HepG2 (cell line): ENCODE results near the gene NDUFB11. TPM values are rescaled to one million over a fixed set of nuclear protein-coding genes. Genes with fewer than 3 reads are reported as not detected.

Source experiments
- ATAC-seq: fragments of 200-7000 bp; cut with Tn5 transposase; 3 replicates; pipeline ENCODE4 v1.9.1; 2020; ENCODE audit warnings: mild to moderate bottlenecking, moderate library complexity
- BruUV-seq: library from RNA; stranded (reverse); fragments of 400-500 nt; replicated peaks from 2 replicates; lab custom pipeline; 2021; lab: Mats Ljungman, UMichigan
- CTCF ChIA-PET: fragments of 300-600 bp; formaldehyde crosslinking; extraction: SDS; loops from one replicate; lab custom pipeline; 2021; ENCODE audit warnings: low total read pairs, inconsistent platforms, low intra/inter-chr PET ratio; lab: Yijun Ruan, JAX
- POLR2A ChIA-PET: fragments of 350-600 bp; sonication (Branson Sonifier 250); formaldehyde crosslinking; loops from one replicate; lab custom pipeline; 2020; ENCODE audit warnings: antibody characterized with exemption, inconsistent platforms; lab: Yijun Ruan, JAX
- DNase-seq: peaks from one replicate; pipeline ENCODE4 v3.0.0-alpha.2; 2015; ENCODE audit warnings: low spot score
- FAIRE-seq: peaks from 3 replicates; lab custom pipeline; 2011; peaks lifted over from hg19 to GRCh38; lab: Jason Lieb, UNC
- H2AFZ ChIP-seq: one replicate; pipeline ENCODE4 v1.6.1; 2011; ENCODE audit warnings: low read length, inconsistent platforms
- H3K27ac ChIP-seq: fragments of 300-600 bp; 3 replicates; pipeline ENCODE4 v1.8.0; 2011; ENCODE audit warnings: mixed run types, mild to moderate bottlenecking, mixed read lengths, low read length, inconsistent platforms; ENCODE audit not compliant: insufficient read depth; ENCODE audit errors: extremely low read length
- H3K27me3 ChIP-seq, 2 experiments: fragments of 200-600 bp in 1 of 2; 2 replicates in 1 of 2; 3 replicates in 1 of 2; pipeline versions ENCODE4 v1.6.0 to v1.8.0; 2011; ENCODE audit warnings: low read length in 2 of 2, mild to moderate bottlenecking in 2 of 2, moderate library complexity in 2 of 2, inconsistent platforms in 1 of 2; ENCODE audit not compliant: insufficient read depth in 2 of 2, control insufficient read depth in 1 of 2
- H3K36me3 ChIP-seq, 2 experiments: fragments of 200-600 bp in 1 of 2; replicated peaks in 1 of 2; 2 replicates in 1 of 2; 3 replicates in 1 of 2; pipeline versions ENCODE4 v1.5.1 to v1.8.0; 2011; ENCODE audit warnings: low read length in 2 of 2, inconsistent platforms in 1 of 2; ENCODE audit not compliant: insufficient read depth in 2 of 2, control insufficient read depth in 1 of 2
- H3K4me1 ChIP-seq: 2 replicates; pipeline ENCODE4 v1.5.1; 2012; ENCODE audit warnings: low read length, inconsistent platforms; ENCODE audit not compliant: insufficient read depth
- H3K4me2 ChIP-seq: 2 replicates; pipeline ENCODE4 v1.6.0; 2011; ENCODE audit warnings: low read depth, low read length, inconsistent platforms
- H3K4me3 ChIP-seq, 3 experiments: fragments of 200-600 bp in 1 of 3; sonication (generic), shearing (Covaris generic) in 1 of 3; replicated peaks in 1 of 3; 2 replicates each; pipeline ENCODE4 v1.5.1; 2011 to 2016; ENCODE audit warnings: low read length in 3 of 3, inconsistent platforms in 2 of 3, low read depth in 2 of 3, mild to moderate bottlenecking in 2 of 3, control low read depth in 1 of 3, mixed read lengths in 1 of 3; ENCODE audit not compliant: insufficient read depth in 1 of 3
- H3K79me2 ChIP-seq: one replicate; pipeline ENCODE4 v1.6.1; 2011; ENCODE audit warnings: low read length, inconsistent platforms; ENCODE audit not compliant: insufficient read depth
- H3K9ac ChIP-seq: 2 replicates; pipeline ENCODE4 v1.6.0; 2011; ENCODE audit warnings: mild to moderate bottlenecking, low read depth, low read length, inconsistent platforms; ENCODE audit not compliant: insufficient read depth
- H3K9me3 ChIP-seq: 2 replicates; pipeline ENCODE4 v1.5.1; 2012; ENCODE audit warnings: mild to moderate bottlenecking, low read length
- H4K20me1 ChIP-seq: 2 replicates; pipeline ENCODE4 v1.6.0; 2011; ENCODE audit warnings: inconsistent platforms, mild to moderate bottlenecking, low read length, moderate library complexity; ENCODE audit not compliant: insufficient read depth
- ARNT ChIP-seq: fragments of 450-650 bp; IDR thresholded peaks from 2 replicates; pipeline ENCODE4 v1.6.1; 2017
- ETV5 ChIP-seq: IDR thresholded peaks from 2 replicates; pipeline ENCODE4 v1.6.1; 2018; ENCODE audit warnings: missing biosample characterization, missing genetic modification reagents, inconsistent platforms, borderline replicate concordance
- GATA4 ChIP-seq: sonication (generic); IDR thresholded peaks from 2 replicates; pipeline ENCODE4 v1.6.1; 2016; ENCODE audit warnings: antibody characterized with exemption, low read depth, borderline replicate concordance
- HMG20A ChIP-seq: IDR thresholded peaks from 2 replicates; pipeline ENCODE4 v1.6.1; 2016; ENCODE audit warnings: borderline replicate concordance
- HOXA9 ChIP-seq: sonication (generic); formaldehyde crosslinking; IDR thresholded peaks from 2 replicates; pipeline ENCODE4 v1.8.1; 2022; ENCODE audit warnings: missing genetic modification reagents, mild to moderate bottlenecking, moderate library complexity, borderline replicate concordance
- IKZF1 ChIP-seq: fragments of 450-650 bp; IDR thresholded peaks from 2 replicates; pipeline ENCODE4 v1.7.1; 2016
- JUN ChIP-seq: sonication (generic); formaldehyde crosslinking; IDR thresholded peaks from 2 replicates; pipeline ENCODE4 v1.4.0; 2020; ENCODE audit warnings: mild to moderate bottlenecking, missing genetic modification reagents
- MIXL1 ChIP-seq: IDR thresholded peaks from 2 replicates; pipeline ENCODE4 v1.6.1; 2016
- NFE2L2 ChIP-seq: fragments of 150-350 bp; IDR thresholded peaks from 2 replicates; pipeline ENCODE4 v1.6.1; 2014; ENCODE audit warnings: low read length
- POLR2A ChIP-seq, 2 experiments: IDR thresholded peaks; 2 replicates each; pipeline ENCODE4 v1.6.1; 2011; ENCODE audit warnings: low read depth in 2 of 2, low read length in 2 of 2, mild to moderate bottlenecking in 1 of 2, moderate library complexity in 1 of 2; ENCODE audit not compliant: insufficient read depth in 1 of 2
- RXRA ChIP-seq: sonication (generic); formaldehyde crosslinking; IDR thresholded peaks from 2 replicates; pipeline ENCODE4 v1.5.1; 2020; ENCODE audit warnings: missing genetic modification reagents
- SSRP1 ChIP-seq: IDR thresholded peaks from 2 replicates; pipeline ENCODE4 v1.6.1; 2016; ENCODE audit warnings: control low read depth
- THAP9 ChIP-seq: sonication (generic); formaldehyde crosslinking; IDR thresholded peaks from 2 replicates; pipeline ENCODE4; 2020; ENCODE audit warnings: missing genetic modification reagents, mild to moderate bottlenecking, borderline replicate concordance
- ZBTB8A ChIP-seq: sonication (generic); formaldehyde crosslinking; IDR thresholded peaks from 2 replicates; pipeline ENCODE4 v1.4.0; 2020; ENCODE audit warnings: mild to moderate bottlenecking, low read depth, missing genetic modification reagents, borderline replicate concordance
- ZFYVE20 ChIP-seq: sonication (generic); formaldehyde crosslinking; IDR thresholded peaks from 2 replicates; pipeline ENCODE4 v1.8.0; 2023; ENCODE audit warnings: low read depth, mild to moderate bottlenecking, moderate library complexity, missing genetic modification reagents, borderline replicate concordance
- ZNF20 ChIP-seq: sonication (generic); formaldehyde crosslinking; IDR thresholded peaks from 2 replicates; pipeline ENCODE4 v1.4.0; 2020; ENCODE audit warnings: mild to moderate bottlenecking, moderate library complexity, missing genetic modification reagents
- ZNF724P ChIP-seq: sonication (generic); formaldehyde crosslinking; IDR thresholded peaks from 2 replicates; pipeline ENCODE4 v1.8.0; 2022; ENCODE audit warnings: missing genetic modification reagents, borderline replicate concordance
- WGBS: methylation state at CpG from one replicate; pipeline ENCODE4 v1.1.6; 2017; ENCODE audit warnings: low lambda C conversion rate; 5-methylcytosine and 5-hydroxymethylcytosine counted together
- in situ Hi-C: cut with HindIII; loops from 2 replicates; pipeline ENCODE4 v1.10.0; 2017; ENCODE audit warnings: low pct_unique_long_range_greater_than_20kb; ENCODE audit not compliant: extremely low pct_ligation_motif_present
- intact Hi-C: fragments of 100-400 bp; cut with micrococcal nuclease; formaldehyde crosslinking; loops from one replicate; pipeline ENCODE4 v1.10.0; 2022; ENCODE audit not compliant: unreplicated experiment
- polyA plus RNA-seq, 8 experiments: library from polyadenylated mRNA; depleted of rRNA in 3 of 8; stranded (reverse) in 7 of 8; unstranded in 1 of 8; fragments of >200 nt; fragmentation: Illumina TruSeq in 4 of 8; extraction: Trizol in 4 of 8; gene quantifications; 2 replicates each; pipeline versions ENCODE4 v1.2.1 to v1.2.3, GENCODE V29; 2011 to 2016; ENCODE audit warnings: low read depth in 4 of 8, missing spikeins in 1 of 8, mixed read lengths in 1 of 8; ENCODE audit not compliant: insufficient read depth in 1 of 8
- total RNA-seq, 5 experiments: library from RNA; depleted of rRNA; stranded (reverse); fragments of >200 nt; fragmentation: Illumina TruSeq; extraction: Trizol; gene quantifications; 2 replicates each; pipeline ENCODE4 v1.2.3, GENCODE V29; 2016; ENCODE audit warnings: low read depth in 1 of 5
- TF ChIP-seq, protein P1 (sequence below): IDR thresholded peaks from 2 replicates; pipeline ENCODE4 v1.6.1; 2018; ENCODE audit warnings: missing genetic modification reagents, mild to moderate bottlenecking, missing compliant biosample characterization
- TF ChIP-seq, protein P2 (sequence below): sonication (generic); formaldehyde crosslinking; IDR thresholded peaks from 2 replicates; pipeline ENCODE4 v1.8.1; 2023; ENCODE audit warnings: mild to moderate bottlenecking, moderate library complexity, missing genetic modification reagents

Gene NDUFB11
- total and polyA plus RNA-seq, 2 of the 13 experiments (the other 11 are each of a cell fraction or from before 2014, with no cell fraction given) = 46.6 to 100 TPM

DNA sequence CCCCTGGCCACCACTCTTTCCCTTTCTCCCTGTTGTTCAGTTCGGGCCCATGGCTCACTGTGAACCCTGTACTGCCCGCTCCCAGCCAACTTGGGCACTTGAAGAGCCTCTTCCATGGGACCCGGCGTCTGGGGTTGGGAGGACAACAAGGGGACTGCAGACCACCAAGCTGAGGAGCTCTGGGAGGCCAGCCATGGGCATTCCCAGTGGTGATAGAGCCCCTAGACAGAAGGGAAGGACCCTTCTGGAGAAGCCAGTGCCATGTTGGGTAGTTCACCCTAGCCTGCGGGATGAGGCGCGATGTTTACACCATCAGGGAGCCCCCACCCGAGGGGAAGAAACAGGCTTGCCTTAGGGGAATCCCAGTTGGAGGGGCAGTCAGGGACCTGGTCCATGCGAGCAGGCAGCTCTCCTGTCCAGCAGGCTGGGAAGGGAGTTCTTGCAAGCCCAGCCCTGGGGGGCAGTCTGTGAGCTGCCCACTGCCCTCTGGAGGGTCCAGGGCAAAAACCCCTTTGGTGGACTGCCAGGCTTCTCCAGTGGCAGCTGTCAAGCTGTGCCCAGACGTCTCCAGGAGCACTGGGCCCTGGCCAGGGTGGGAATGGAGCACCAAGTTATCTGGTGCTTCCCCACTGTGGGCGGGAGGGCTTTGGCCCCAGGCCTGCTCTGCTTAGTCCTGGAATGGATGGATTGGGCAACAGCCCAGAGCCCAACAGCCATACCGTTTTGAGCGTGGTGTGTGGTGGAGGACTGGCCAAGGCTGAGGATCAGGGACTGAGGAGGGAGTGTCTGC, 25.4 kb upstream of the NDUFB11 start:
- 93% methylated on average over 2 of the region's 13 CpGs for WGBS
- H3K79me2 ChIP-seq = peaks cover 7% of the 10 kb centered on the region
- H3K36me3 ChIP-seq = peaks cover 11 to 21% of the 10 kb centered on the region in 2 experiments; a peak in 4 of 5 replicates
- no peak for TF ChIP-seq NFE2L2
- TF ChIP-seq RXRA (CRISPR knock-in tag) = no peak
- no peak for TF ChIP-seq SSRP1 (CRISPR knock-in tag)
- TF ChIP-seq ETV5 (CRISPR knock-in tag) = no peak
- TF ChIP-seq ZNF724P (CRISPR knock-in tag) = no peak
- TF ChIP-seq ARNT = no peak
- TF ChIP-seq ZBTB8A (CRISPR knock-in tag) = no peak
- no peak for TF ChIP-seq HMG20A
- TF ChIP-seq JUN (CRISPR knock-in tag) = no peak
- TF ChIP-seq IKZF1 = no peak
- TF ChIP-seq, protein P1, sequence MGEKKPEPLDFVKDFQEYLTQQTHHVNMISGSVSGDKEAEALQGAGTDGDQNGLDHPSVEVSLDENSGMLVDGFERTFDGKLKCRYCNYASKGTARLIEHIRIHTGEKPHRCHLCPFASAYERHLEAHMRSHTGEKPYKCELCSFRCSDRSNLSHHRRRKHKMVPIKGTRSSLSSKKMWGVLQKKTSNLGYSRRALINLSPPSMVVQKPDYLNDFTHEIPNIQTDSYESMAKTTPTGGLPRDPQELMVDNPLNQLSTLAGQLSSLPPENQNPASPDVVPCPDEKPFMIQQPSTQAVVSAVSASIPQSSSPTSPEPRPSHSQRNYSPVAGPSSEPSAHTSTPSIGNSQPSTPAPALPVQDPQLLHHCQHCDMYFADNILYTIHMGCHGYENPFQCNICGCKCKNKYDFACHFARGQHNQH (CRISPR knock-in tag) = no peak
- no peak for TF ChIP-seq MIXL1 (CRISPR knock-in tag)
- TF ChIP-seq ZNF20 (CRISPR knock-in tag) = no peak
- TF ChIP-seq, protein P2, sequence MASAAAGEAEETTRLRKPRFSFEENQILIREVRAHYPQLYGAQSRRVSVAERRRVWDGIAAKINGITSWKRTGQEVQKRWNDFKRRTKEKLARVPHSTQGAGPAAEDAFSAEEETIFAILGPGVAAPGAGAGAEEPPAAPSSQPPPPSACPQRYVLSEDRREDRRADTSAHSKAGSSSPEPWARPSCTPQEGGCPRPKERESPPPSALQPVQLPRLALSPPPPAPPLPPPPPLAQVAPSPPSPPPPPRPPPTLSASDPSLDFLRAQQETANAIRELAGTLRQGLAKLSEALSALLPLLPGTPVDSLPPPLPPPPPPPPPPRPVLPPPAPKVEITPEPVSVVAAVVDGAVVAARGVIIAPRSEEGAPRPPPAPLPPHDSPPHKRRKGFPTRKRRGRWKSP (CRISPR knock-in tag) = no peak
- no peak for TF ChIP-seq GATA4
- TF ChIP-seq ZFYVE20 = no peak
- TF ChIP-seq THAP9 (CRISPR knock-in tag) = no peak
- no peak for TF ChIP-seq POLR2A (IDR thresholded peaks at IDR 0.05; ENCODE audit: insufficient read depth in 1 of 2, low read depth in 2 of 2, low read length in 2 of 2)
- no peak for TF ChIP-seq HOXA9 (CRISPR knock-in tag)

More for the DNA sequence above, 25.4 kb upstream of the NDUFB11 start:
- no peak overlapping the region for H3K9ac ChIP-seq
- no peak overlapping the region for H3K27ac ChIP-seq
- FAIRE-seq = no peak
- peak; percentile 28; the same call in 2 of the 3 replicates for ATAC-seq
- ChIA-PET CTCF (no interaction called here), POLR2A (no interaction called here)
- in situ Hi-C loops (no loop called here), intact Hi-C loops (no loop called here)
- no peaks in the 10 kb centered on the region for H3K27me3 ChIP-seq
- no peak overlapping the region for H3K4me3 ChIP-seq
- DNase-seq = no peak
- BruUV-seq = no TSS peak
- H2AFZ ChIP-seq = no peak overlapping the region
- H4K20me1 ChIP-seq = no peaks in the 10 kb centered on the region
- no peak overlapping the region for H3K4me2 ChIP-seq
- peaks cover 3% of the 10 kb centered on the region for H3K4me1 ChIP-seq
- no peaks in the 10 kb centered on the region for H3K9me3 ChIP-seq
